NCI-H460 (cell line): ENCODE data around the gene TGFBR1. TPM values are rescaled to one million over a fixed set of nuclear protein-coding genes. Genes with fewer than 3 reads are reported as not detected.
A peak's percentile ranks its signal among the peaks of the same experiment; 100 is the strongest.
"Not testable (repeated sequence)": the region's sequence is repeated elsewhere in the genome, so short reads cannot be mapped to it uniquely, and the experiment has no call there.

Experiments used
- DNase-seq: peaks from one replicate; pipeline ENCODE4 v3.0.0-alpha.2; 2016; ENCODE audit warnings: low read depth; ENCODE audit errors: extremely low read depth
- small RNA-seq, 2 experiments: library from RNA; depleted of rRNA; stranded (forward); fragments of <200 nt; gene quantifications; one replicate each; pipeline ENCODE3, GENCODE V24; 2014
- total RNA-seq: library from RNA; depleted of rRNA; stranded (reverse); fragments of >200 nt; shearing (Covaris generic); gene quantifications from 2 replicates; pipeline ENCODE4 v1.2.3, GENCODE V29; 2014; rRNA removed

The TGFBR1 gene
- total RNA-seq, 1 experiment from 2014 or later, result 85.6 TPM

DNA sequence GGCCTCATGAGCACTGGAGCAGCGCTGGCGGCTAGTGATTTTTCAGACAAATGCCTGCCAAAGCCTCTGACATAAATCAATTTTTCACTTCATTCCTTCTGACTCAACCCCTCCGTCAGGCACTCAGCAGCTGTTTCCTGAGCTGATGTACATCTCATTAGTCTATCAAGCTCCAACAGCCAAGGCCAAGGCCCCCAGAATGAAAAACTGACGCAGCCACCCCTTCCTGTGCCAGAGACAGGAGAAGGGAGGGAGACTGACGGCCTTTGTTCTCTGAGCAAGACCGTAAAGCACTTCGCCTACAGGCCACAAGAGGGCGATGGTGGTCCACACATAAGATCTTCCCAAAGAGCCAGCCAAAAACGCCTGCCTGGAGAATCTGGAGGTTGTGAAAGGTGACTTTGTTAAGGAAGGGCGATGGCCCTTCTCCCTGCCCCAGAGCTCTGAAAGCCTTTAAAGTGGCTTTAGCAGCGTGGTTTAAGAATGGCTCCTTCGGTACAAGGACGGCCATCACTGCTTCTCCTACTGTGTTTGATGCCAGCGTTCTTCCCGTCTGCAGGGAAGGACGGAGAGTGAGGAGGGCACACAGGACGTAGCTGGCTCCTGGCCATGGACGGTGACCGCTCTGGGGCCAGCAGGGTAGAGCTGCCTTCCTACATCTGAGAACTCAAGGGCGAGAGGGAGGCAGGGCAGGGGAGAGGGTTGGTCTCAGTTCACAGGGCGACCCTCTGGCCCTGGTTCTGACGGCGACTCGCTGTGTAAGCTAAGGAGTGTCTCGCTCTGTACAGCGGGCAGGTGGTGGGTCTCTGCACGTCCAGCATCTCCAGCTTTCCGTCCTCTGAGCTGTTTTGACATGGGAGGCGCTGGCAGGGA, 79.8 kb downstream of the TGFBR1 start:
- peak; percentile 86 for DNase-seq

GRCh38 chr9:99185348-99185632, 80.4 kb downstream of the TGFBR1 start:
- no peak for DNase-seq

- DNase-seq, result no peak
Observed at GRCh38 chr9:99185934-99186333, 81.0 kb downstream of the TGFBR1 start.

DNA sequence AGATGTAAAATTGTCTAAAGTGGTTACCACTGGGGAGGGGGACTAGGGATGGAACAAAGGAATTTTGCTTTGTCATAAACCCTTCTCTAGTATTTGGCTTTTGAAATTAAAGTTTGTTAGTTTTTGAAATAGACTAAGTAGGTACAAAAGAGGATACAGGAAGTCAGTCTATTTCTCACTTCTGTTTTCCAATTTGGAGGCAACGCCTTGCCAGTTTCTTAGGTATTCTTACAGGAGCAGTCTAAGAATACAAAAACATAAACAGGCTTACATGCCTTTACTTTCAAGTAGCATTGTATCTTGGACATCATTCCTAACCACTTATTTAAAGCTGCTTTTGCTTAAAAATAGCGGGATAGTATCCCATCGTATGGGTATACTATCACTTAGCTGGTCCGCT, 82.4 kb downstream of the TGFBR1 start:
- DNase-seq, result no peak

DNA sequence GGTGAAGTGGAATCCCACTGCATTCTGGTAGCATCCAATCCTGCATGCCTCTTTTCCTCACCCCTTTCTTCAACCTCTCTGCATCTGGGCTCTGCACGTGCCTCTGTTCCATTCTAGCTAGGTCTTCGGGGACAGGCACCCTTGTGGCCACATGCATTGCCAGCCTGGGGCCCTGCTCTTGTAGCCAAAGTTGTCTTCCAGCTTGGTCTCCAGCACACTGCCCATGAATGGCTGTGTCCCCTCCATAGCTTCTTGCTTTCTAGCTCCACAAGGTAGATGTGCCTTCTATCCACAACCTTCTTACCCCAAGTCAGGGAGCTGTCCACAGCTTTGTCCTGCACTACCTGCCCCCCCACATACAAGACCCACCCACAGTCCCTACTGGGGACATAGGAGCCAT, 84.3 kb downstream of the TGFBR1 start:
- no peak for DNase-seq

DNA sequence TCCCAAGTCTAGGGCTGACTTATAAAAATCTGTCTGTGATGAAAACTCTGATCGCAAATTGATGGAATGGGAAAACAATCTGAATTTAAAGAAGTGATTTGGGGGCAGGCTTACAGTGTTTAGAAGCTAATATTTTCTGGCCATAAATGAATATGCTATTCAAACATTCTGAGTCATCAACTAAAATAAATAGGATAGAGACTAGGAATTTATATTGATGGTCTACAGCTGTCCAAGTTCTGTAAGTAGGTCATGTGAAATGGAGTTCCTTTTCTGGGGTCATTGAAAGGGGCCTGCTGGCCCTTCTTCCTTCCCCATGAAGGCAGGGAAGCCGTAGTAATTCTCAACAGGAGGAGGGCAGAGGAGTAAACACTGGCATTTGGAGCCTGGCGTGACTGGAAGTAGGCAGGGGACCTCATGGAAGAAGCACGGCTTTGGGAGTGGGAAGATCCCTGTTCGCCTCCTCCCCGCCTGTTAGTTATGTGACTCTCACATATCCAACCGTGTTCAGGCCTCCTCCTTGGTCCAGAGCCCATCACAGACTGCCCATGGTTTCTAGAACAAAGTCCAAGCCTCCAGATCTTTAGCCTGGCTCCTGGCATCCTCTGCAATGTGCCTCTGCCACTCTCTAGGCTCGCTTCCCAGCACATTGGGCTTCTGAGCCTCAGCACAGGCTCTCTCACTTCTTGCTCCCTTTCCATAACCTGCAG, 85.1 kb downstream of the TGFBR1 start:
- no peak for DNase-seq

DNA sequence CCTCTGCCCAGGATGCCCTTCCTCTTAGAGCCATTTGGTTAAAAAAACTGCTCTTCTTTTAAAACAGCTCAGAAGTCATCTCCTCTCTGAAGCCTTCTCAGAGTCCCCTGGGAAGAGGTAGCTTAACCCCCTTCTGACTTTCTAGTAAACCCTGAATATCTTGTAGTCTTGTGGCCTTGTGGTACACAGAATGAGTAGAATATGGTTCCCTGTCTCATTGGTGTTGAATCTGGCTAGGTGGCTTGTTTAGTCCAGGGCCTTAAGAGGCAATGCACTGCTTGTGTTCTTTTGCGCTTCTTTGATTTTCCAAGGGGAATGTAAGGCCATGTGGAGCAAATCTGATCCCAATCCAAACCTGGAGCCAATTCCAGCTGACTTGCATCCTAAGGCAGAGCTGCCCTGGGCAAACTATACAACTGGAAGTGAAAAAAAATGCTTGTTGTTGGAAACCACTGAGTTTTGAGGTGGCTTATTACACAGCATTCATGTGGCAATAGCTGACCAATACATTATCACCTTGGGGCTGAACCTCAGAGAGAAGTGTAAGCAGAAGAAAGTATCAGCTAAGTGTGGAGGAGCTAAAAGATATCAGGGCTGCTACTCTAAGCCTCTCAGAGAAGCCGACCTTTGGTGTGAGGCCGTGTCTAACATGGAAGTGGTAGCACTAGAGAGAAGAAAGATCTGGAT, 85.8 kb downstream of the TGFBR1 start:
- DNase-seq, result no peak

DNA sequence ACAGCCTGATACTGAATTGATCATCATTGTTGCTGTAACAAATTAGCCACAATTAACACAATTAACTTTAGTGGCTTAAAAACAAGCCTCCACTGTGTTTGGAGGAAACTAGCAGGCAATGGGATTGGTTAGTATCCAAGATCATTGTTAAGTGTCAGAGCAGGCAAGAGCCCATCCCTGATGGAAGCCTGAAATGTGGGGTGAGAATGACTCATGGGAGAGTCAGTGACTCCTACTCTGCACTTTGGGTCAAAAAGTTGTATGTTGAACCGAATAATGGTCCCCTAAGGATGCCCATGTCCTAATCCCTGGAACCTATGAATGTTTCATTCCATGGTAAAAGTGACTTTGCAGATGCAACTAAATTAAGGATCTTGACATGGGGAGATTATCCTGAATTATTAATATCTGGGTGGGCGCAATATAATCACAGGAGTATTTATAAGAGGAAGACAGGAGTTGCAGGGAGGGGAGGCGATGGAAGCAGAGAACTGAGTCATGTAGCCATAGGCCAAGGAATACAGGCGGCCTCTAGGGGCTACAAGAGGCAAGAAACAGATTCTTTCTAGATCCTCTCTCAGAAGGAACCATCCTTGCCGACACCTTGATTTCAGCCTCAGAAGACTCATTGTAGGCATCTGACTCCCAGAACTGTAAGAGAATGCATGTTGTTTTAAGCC, 88.0 kb downstream of the TGFBR1 start:
- DNase-seq, result no peak

DNA sequence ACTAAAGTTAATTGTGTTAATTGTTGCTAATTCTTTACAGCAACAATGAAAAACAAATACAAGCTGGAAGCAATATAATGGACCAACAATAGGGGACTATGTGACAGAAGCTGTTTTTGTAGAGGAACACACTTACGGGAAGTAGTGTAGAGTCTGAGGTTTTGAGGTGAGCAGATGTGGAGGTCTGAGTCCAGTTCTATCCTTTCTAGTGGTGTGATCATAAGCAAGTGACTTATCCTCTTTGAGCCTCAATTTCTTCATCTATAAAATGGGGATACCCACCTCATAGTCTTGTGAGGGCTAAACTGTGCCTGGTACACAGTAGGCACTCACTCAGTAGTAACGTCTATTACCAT, 88.5 kb downstream of the TGFBR1 start:
- no peak for DNase-seq

DNA sequence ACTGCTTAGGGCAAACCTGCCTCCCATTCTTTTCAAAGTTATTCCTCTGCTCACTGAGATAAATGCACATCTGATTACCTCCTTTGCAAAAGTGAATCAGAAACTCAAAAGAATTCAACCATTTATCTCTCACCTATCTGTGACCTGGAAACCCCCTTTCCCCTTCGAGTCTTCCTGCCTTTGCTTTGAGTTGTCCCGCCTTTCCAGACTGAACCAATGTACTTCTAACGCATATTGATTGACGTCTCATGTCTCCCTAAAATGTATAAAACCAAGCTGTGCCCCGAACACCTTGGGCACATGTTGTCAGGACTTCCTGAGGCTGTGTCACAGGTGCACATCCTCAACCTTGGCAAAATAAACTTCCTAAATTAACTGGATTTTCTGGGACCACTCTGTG, 91.6 kb downstream of the TGFBR1 start:
- DNase-seq, result not testable (repeated sequence)

DNA sequence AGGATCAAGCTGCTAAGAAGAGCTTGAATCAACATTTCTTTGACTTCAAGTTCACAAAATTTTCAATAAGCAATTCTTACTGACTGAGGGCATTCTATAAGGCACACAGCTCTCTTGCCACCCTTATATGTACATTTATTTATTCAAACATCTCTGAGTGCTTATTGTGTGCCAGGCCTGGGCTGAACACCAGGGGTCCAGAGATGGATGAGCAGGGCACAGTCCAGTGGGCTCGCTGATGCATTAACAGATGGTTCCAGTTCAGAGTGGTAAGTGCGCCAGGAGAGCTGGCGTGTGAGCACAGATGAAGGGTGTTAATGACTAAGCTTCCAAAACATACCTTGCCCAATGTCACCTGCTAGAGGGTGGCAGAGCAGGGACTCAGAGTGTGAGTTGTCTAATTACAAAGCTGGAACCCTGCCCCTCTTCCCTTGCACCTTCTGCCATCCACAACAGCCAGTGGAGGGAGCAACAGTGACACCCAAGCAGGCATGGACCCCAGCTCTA, 92.3 kb downstream of the TGFBR1 start:
- DNase-seq, result no peak

GRCh38 chr9:99197987-99198386, 93.1 kb downstream of the TGFBR1 start:
- no peak for DNase-seq

DNA sequence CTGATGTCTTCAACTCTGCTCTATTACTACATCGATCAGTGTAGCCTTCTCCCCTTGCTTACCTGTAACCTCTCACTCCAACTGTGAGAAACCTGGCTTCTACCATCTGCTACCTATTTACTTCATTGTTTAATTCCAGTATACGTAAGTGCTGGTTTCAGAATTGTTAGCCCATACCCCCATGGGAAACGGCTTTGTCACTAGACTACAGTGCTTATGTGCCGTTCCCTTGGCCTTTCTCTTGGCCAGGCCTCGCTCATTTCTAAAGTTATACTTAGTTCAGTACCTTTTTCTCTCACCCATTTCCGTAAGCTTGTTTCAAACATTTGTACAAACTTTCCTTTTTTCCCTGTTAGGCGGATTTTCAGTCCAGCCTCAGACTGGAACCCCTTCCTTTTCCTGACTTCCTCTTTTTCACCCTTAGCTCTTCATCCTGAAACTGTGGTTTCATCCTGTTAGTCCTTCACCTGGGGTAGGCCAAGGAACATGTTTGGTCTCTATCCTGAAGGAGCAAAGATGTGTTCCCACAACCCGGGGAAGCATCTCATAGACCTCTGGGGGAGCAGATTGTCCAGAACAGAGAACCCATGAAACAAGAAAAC, 95.1 kb downstream of the TGFBR1 start:
- DNase-seq, result no peak

- no peak for DNase-seq
Observed at GRCh38 chr9:99201603-99202002, 96.7 kb downstream of the TGFBR1 start.

Small RNAs within 50 kb of the gene (small RNA-seq; reads per million reads assigned to genes)
- gene RN7SL794P, result 0 reads per million in 2 experiments
- gene RNA5SP290, result 0 reads per million in 2 experiments

Other genes starting within 250 kb of the TGFBR1 start
- 0.89 and 1.0 TPM in 2 replicates for gene COL15A1, start 161.2 kb upstream of the TGFBR1 start, total RNA-seq
- gene ALG2, start 116.8 kb downstream of the TGFBR1 start, total RNA-seq, result 67.8 and 68.5 TPM in 2 replicates
- gene SEC61B, start 117.2 kb downstream of the TGFBR1 start, total RNA-seq, result 120 and 144 TPM in 2 replicates